Endodermal cell (in vitro differentiated cells): ENCODE results near the gene FAM177A1. TPM values are rescaled to one million over a fixed set of nuclear protein-coding genes. Genes with fewer than 3 reads are reported as not detected.
A peak's percentile ranks its signal among the peaks of the same experiment; 100 is the strongest.

Experiments
- DNase-seq: peaks from one replicate; pipeline ENCODE4 v3.0.0-alpha.2; 2017
- H3K27ac ChIP-seq: 2 replicates; pipeline ENCODE4 v1.5.1; 2013; ENCODE audit warnings: mild to moderate bottlenecking, low read depth, low read length, moderate library complexity
- H3K27me3 ChIP-seq: 2 replicates; pipeline ENCODE4 v1.6.1; 2013; ENCODE audit warnings: mild to moderate bottlenecking, low read length, moderate library complexity; ENCODE audit not compliant: insufficient read depth, control insufficient read depth, poor library complexity, severe bottlenecking
- H3K36me3 ChIP-seq: 2 replicates; pipeline ENCODE4 v1.7.0; 2013; ENCODE audit warnings: mild to moderate bottlenecking, low read length, moderate library complexity; ENCODE audit not compliant: control insufficient read depth, insufficient read depth
- H3K4me1 ChIP-seq: one replicate; pipeline ENCODE4 v1.7.0; 2013; ENCODE audit warnings: low read length; ENCODE audit not compliant: control insufficient read depth, insufficient read depth
- H3K4me3 ChIP-seq: 2 replicates; pipeline ENCODE4 v1.5.1; 2013; ENCODE audit warnings: mild to moderate bottlenecking, low read length, moderate library complexity
- H3K9ac ChIP-seq: 2 replicates; pipeline ENCODE4 v1.6.1; 2013; ENCODE audit warnings: mild to moderate bottlenecking, low read length, moderate library complexity; ENCODE audit not compliant: poor library complexity, severe bottlenecking; ENCODE audit errors: extremely low read depth
- H3K9me3 ChIP-seq: 2 replicates; pipeline ENCODE4 v1.6.1; 2013; ENCODE audit warnings: mild to moderate bottlenecking, low read length, moderate library complexity; ENCODE audit not compliant: control insufficient read depth
- H3K27ac Mint-ChIP-seq: 2 replicates; pipeline ENCODE4 v1.8.0; 2020; ENCODE audit warnings: mixed read lengths
- H3K27me3 Mint-ChIP-seq: 2 replicates; pipeline ENCODE4 v1.8.0; 2021; ENCODE audit warnings: mild to moderate bottlenecking, mixed read lengths; ENCODE audit not compliant: insufficient read depth
- H3K36me3 Mint-ChIP-seq: 2 replicates; pipeline ENCODE4 v1.8.0; 2020; ENCODE audit warnings: low read depth, mixed read lengths
- H3K4me1 Mint-ChIP-seq: 2 replicates; pipeline ENCODE4 v1.8.0; 2020; ENCODE audit warnings: mixed read lengths
- H3K4me3 Mint-ChIP-seq: 2 replicates; pipeline ENCODE4 v1.8.0; 2020; ENCODE audit warnings: mild to moderate bottlenecking, moderate library complexity, mixed read lengths
- H3K9me3 Mint-ChIP-seq: 2 replicates; pipeline ENCODE4 v1.8.0; 2020; ENCODE audit warnings: mild to moderate bottlenecking, mixed read lengths
- CTCF ChIP-seq: fragments of 200-600 bp; sonication (generic); conservative IDR thresholded peaks from 2 replicates; pipeline ENCODE4 v1.5.0; 2021; ENCODE audit warnings: antibody characterized with exemption, mild to moderate bottlenecking
- WGBS, 2 experiments: methylation state at CpG; one replicate each; pipeline versions ENCODE4 v1.1.5 to v1.1.7; 2013; ENCODE audit warnings: missing lambda C conversion rate in 2 of 2, mixed read lengths in 1 of 2; ENCODE audit not compliant: insufficient coverage in 1 of 2, insufficient read length in 1 of 2; 5-methylcytosine and 5-hydroxymethylcytosine counted together
- total RNA-seq, 2 donors: library from RNA; stranded (reverse); fragmentation: NEBNext Ultra II Directional in 1 of 2; extraction: Animal tissue kit (Norgen Biotek cat#: 25700) in 1 of 2; gene quantifications; 2 replicates in 1 of 2; 3 replicates in 1 of 2; pipeline ENCODE4 v1.2.1, GENCODE V29; 2021

FAM177A1 gene
- total RNA-seq, 2 donors from 2014 or later: 74.8 to 92.3 TPM

- peaks cover 19% of the 10 kb centered on the region for H3K4me1 Mint-ChIP-seq
- H3K9me3 Mint-ChIP-seq: peaks cover 19% of the 10 kb centered on the region
- DNase-seq: peak; percentile 45
- peaks cover 72% of the 10 kb centered on the region for H3K36me3 Mint-ChIP-seq
- H3K36me3 ChIP-seq: peaks cover 49% of the 10 kb centered on the region
- H3K4me3 Mint-ChIP-seq: no peak overlapping the region
- H3K9me3 ChIP-seq: peaks cover 14% of the 10 kb centered on the region
- H3K27ac ChIP-seq: no peak overlapping the region
- TF ChIP-seq CTCF: no peak
- H3K9ac ChIP-seq: peak overlapping the region; percentile 63
- H3K4me1 ChIP-seq: no peaks in the 10 kb centered on the region
- H3K27me3 ChIP-seq: no peaks in the 10 kb centered on the region
- peak overlapping the region; percentile 53 for H3K4me3 ChIP-seq
- no peaks in the 10 kb centered on the region for H3K27me3 Mint-ChIP-seq
- H3K27ac Mint-ChIP-seq: peak overlapping the region; percentile 73
- WGBS, 2 experiments: 50 to 63% methylated on average over 1 to 2 of the region's 2 CpGs
Measured at GRCh38 chr14:35112641-35113040, 66.6 kb downstream of the FAM177A1 start.

- no peaks in the 10 kb centered on the region for H3K27me3 Mint-ChIP-seq
- H3K4me3 Mint-ChIP-seq: no peak overlapping the region
- Histone ChIP-seq H3K36me3 (peaks cover 43% of the 10 kb centered on the region), H3K4me3 (peak overlapping the region; percentile 53), H3K4me1 (no peaks in the 10 kb centered on the region), H3K27me3 (no peaks in the 10 kb centered on the region), H3K9me3 (peaks cover 14% of the 10 kb centered on the region), H3K27ac (no peak overlapping the region), H3K9ac (peak overlapping the region; percentile 63)
- peak overlapping the region; percentile 73 for H3K27ac Mint-ChIP-seq
- H3K36me3 Mint-ChIP-seq: peaks cover 69% of the 10 kb centered on the region
- peaks cover 19% of the 10 kb centered on the region for H3K9me3 Mint-ChIP-seq
- DNase-seq: peak; percentile 63
- no peak for TF ChIP-seq CTCF
- 86 to 97% methylated on average over 3 to 4 of the region's 4 CpGs for WGBS, 2 experiments
- H3K4me1 Mint-ChIP-seq: peaks cover 19% of the 10 kb centered on the region
Measured at GRCh38 chr14:35113308-35113950, 67.4 kb downstream of the FAM177A1 start.

GRCh38 chr14:35114036-35114435 is 68.0 kb downstream of the FAM177A1 start:
- Mint-ChIP-seq H3K27me3 (no peaks in the 10 kb centered on the region), H3K9me3 (peaks cover 19% of the 10 kb centered on the region), H3K4me1 (peaks cover 19% of the 10 kb centered on the region), H3K4me3 (no peak overlapping the region), H3K27ac (peak overlapping the region; percentile 73), H3K36me3 (peaks cover 69% of the 10 kb centered on the region)
- H3K27ac ChIP-seq: no peak overlapping the region
- H3K4me1 ChIP-seq: no peaks in the 10 kb centered on the region
- H3K36me3 ChIP-seq: peaks cover 43% of the 10 kb centered on the region
- H3K9ac ChIP-seq: peak overlapping the region; percentile 63
- peaks cover 14% of the 10 kb centered on the region for H3K9me3 ChIP-seq
- DNase-seq: no peak
- WGBS, 2 experiments: 100% methylated on average over 1 of the region's 2 CpGs; no CpG with 5 or more reads in 1 of the 2 experiments
- no peak for TF ChIP-seq CTCF
- H3K4me3 ChIP-seq: peak overlapping the region; percentile 41
- no peaks in the 10 kb centered on the region for H3K27me3 ChIP-seq
